ACC112 (cell line): ENCODE data around the gene DAO.
"Not testable (repeated sequence)": the region's sequence is repeated elsewhere in the genome, so short reads cannot be mapped to it uniquely, and the experiment has no call there.

Source experiments
- H2AFZ ChIP-seq: fragments of 200-600 bp; sonication (generic); one replicate; pipeline ENCODE4 v1.6.0; 2017; ENCODE audit warnings: antibody characterized with exemption, low read length; ENCODE audit not compliant: unreplicated experiment
- H3K27ac ChIP-seq: fragments of 200-600 bp; sonication (generic); 2 replicates; pipeline ENCODE4 v1.5.1; 2014; ENCODE audit warnings: low read depth, mild to moderate bottlenecking, antibody characterized with exemption, low read length, moderate library complexity
- H3K27me3 ChIP-seq: fragments of 200-600 bp; sonication (generic); 2 replicates; pipeline ENCODE4 v1.6.1; 2014; ENCODE audit warnings: mild to moderate bottlenecking, antibody characterized with exemption, low read length, moderate library complexity, mixed read lengths; ENCODE audit not compliant: insufficient read depth
- H3K36me3 ChIP-seq: fragments of 200-600 bp; sonication (generic); 2 replicates; pipeline ENCODE4 v1.6.1; 2016; ENCODE audit warnings: mild to moderate bottlenecking, antibody characterized with exemption, low read length, moderate library complexity, mixed read lengths; ENCODE audit not compliant: insufficient read depth
- H3K4me1 ChIP-seq: fragments of 200-600 bp; sonication (generic); one replicate; pipeline ENCODE4 v1.6.1; 2016; ENCODE audit warnings: low read length, mixed read lengths; ENCODE audit not compliant: insufficient read depth, unreplicated experiment, control insufficient read depth
- H3K4me3 ChIP-seq: fragments of 200-600 bp; sonication (generic); 2 replicates; pipeline ENCODE4 v1.5.1; 2014; ENCODE audit warnings: mild to moderate bottlenecking, low read depth, low read length
- H3K79me2 ChIP-seq: fragments of 200-600 bp; sonication (generic); one replicate; pipeline ENCODE4 v1.6.0; 2016; ENCODE audit warnings: low read length; ENCODE audit not compliant: control insufficient read depth, unreplicated experiment, insufficient read depth

DAO gene

GRCh38 chr12:108838194-108839017 is 41.5 kb upstream of the DAO start:
- no peak overlapping the region for H2AFZ ChIP-seq
- no peaks in the 10 kb centered on the region for H3K27me3 ChIP-seq
- peaks cover 78% of the 10 kb centered on the region for H3K4me1 ChIP-seq
- peak overlapping the region; percentile 18; the same call in 1 of the 2 replicates for H3K4me3 ChIP-seq
- H3K79me2 ChIP-seq, result peaks cover 69% of the 10 kb centered on the region
- peaks cover 35% of the 10 kb centered on the region for H3K36me3 ChIP-seq
- peak overlapping the region; percentile 99 for H3K27ac ChIP-seq

GRCh38 chr12:108839018-108839889 is 40.6 kb upstream of the DAO start:
- H3K79me2 ChIP-seq, result peaks cover 71% of the 10 kb centered on the region
- no peaks in the 10 kb centered on the region for H3K27me3 ChIP-seq
- H3K36me3 ChIP-seq, result peaks cover 36% of the 10 kb centered on the region
- peak overlapping the region; percentile 99 for H3K27ac ChIP-seq
- H2AFZ ChIP-seq, result no peak overlapping the region
- peaks cover 73% of the 10 kb centered on the region for H3K4me1 ChIP-seq
- peak overlapping the region; percentile 18; the same call in 1 of the 2 replicates for H3K4me3 ChIP-seq

- peak overlapping the region; percentile 99 for H3K27ac ChIP-seq
- H3K36me3 ChIP-seq, result peaks cover 30% of the 10 kb centered on the region
- no peak overlapping the region for H3K4me3 ChIP-seq
- peaks cover 67% of the 10 kb centered on the region for H3K4me1 ChIP-seq
- no peak overlapping the region for H2AFZ ChIP-seq
- no peaks in the 10 kb centered on the region for H3K27me3 ChIP-seq
- H3K79me2 ChIP-seq, result peaks cover 70% of the 10 kb centered on the region
Observed at GRCh38 chr12:108839890-108840230, 40.0 kb upstream of the DAO start.

- Histone ChIP-seq H3K79me2 (peaks cover 69% of the 10 kb centered on the region), H3K36me3 (peaks cover 32% of the 10 kb centered on the region), H3K27me3 (no peaks in the 10 kb centered on the region), H2AFZ (no peak overlapping the region), H3K4me3 (no peak overlapping the region), H3K27ac (peak overlapping the region; percentile 99), H3K4me1 (peaks cover 60% of the 10 kb centered on the region)
Observed at GRCh38 chr12:108840605-108841332, 39.1 kb upstream of the DAO start.

GRCh38 chr12:108841825-108842224 is 38.1 kb upstream of the DAO start:
- peaks cover 38% of the 10 kb centered on the region for H3K36me3 ChIP-seq

GRCh38 chr12:108842361-108842760 is 37.5 kb upstream of the DAO start:
- H3K4me3 ChIP-seq, result no peak overlapping the region
- no peaks in the 10 kb centered on the region for H3K27me3 ChIP-seq
- peaks cover 70% of the 10 kb centered on the region for H3K79me2 ChIP-seq
- peaks cover 37% of the 10 kb centered on the region for H3K36me3 ChIP-seq
- H2AFZ ChIP-seq, result no peak overlapping the region
- H3K4me1 ChIP-seq, result peaks cover 55% of the 10 kb centered on the region
- H3K27ac ChIP-seq, result peak overlapping the region; percentile 34

More at GRCh38 chr12:108841825-108842224, 38.1 kb upstream of the DAO start:
- H3K27me3 ChIP-seq, H2AFZ ChIP-seq, H3K4me3 ChIP-seq: not testable (repeated sequence)
- Histone ChIP-seq H3K4me1 (peaks cover 60% of the 10 kb centered on the region), H3K79me2 (peaks cover 70% of the 10 kb centered on the region), H3K27ac (peak overlapping the region; percentile 34)

GRCh38 chr12:108843187-108843586 is 36.7 kb upstream of the DAO start:
- peaks cover 46% of the 10 kb centered on the region for H3K4me1 ChIP-seq
- H3K27ac ChIP-seq, result peak overlapping the region; percentile 34
- H3K79me2 ChIP-seq, result peaks cover 71% of the 10 kb centered on the region
- H2AFZ ChIP-seq, result no peak overlapping the region
- peaks cover 41% of the 10 kb centered on the region for H3K36me3 ChIP-seq
- no peaks in the 10 kb centered on the region for H3K27me3 ChIP-seq
- no peak overlapping the region for H3K4me3 ChIP-seq

GRCh38 chr12:108845696-108846095 is 34.2 kb upstream of the DAO start:
- no peak overlapping the region for H3K4me3 ChIP-seq
- peaks cover 79% of the 10 kb centered on the region for H3K79me2 ChIP-seq
- H3K36me3 ChIP-seq, result peaks cover 51% of the 10 kb centered on the region
- H3K4me1 ChIP-seq, result peaks cover 35% of the 10 kb centered on the region
- no peak overlapping the region for H2AFZ ChIP-seq
- no peaks in the 10 kb centered on the region for H3K27me3 ChIP-seq
- H3K27ac ChIP-seq, result peak overlapping the region; percentile 31; the same call in 1 of the 2 replicates

- Histone ChIP-seq H3K27me3 (no peaks in the 10 kb centered on the region), H3K36me3 (peaks cover 49% of the 10 kb centered on the region), H3K4me1 (peaks cover 35% of the 10 kb centered on the region), H2AFZ (no peak overlapping the region), H3K4me3 (no peak overlapping the region), H3K27ac (peak overlapping the region; percentile 31; the same call in 1 of the 2 replicates), H3K79me2 (peaks cover 79% of the 10 kb centered on the region)
Observed at GRCh38 chr12:108846290-108846701, 33.6 kb upstream of the DAO start.

GRCh38 chr12:108847705-108848104 is 32.2 kb upstream of the DAO start:
- Histone ChIP-seq H2AFZ (no peak overlapping the region), H3K27me3 (no peaks in the 10 kb centered on the region), H3K4me1 (peaks cover 49% of the 10 kb centered on the region), H3K4me3 (no peak overlapping the region), H3K79me2 (peaks cover 83% of the 10 kb centered on the region), H3K27ac (peak overlapping the region; percentile 39; the same call in 1 of the 2 replicates), H3K36me3 (peaks cover 53% of the 10 kb centered on the region)
